ENCODE data around the gene SEMG1.

SEMG1 gene

GRCh38 chr20:45206725-45207124, at the start of gene SEMG1:
Gene SEMG1 (plus strand): TSS chr20:45207033. CDS start chr20:45207054, 21 bp downstream.
- DNase-seq (ENCODE audit: low spot score): no peak

DNA sequence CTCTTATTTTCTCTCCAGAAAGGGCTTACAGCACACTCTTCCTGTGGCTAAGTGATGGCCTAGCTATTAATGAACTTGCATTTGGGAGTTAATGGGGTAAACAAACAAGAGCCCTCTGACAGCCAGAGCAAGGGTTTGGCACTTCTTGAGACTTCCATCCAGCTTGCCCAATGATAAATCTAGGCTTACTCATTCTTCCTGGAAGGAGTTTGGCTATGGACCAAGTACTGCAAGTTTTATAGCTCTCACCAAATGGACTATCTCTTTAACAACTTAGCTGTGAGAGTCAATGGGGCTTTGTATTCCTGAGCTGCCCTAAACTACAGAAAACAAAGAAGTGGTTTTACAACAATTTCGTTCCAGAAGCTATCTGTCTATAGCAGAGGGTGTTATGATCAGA, 48.9 kb upstream of the SEMG1 start:
- DNase-seq (ENCODE audit: low spot score): peak; percentile 33

DNA sequence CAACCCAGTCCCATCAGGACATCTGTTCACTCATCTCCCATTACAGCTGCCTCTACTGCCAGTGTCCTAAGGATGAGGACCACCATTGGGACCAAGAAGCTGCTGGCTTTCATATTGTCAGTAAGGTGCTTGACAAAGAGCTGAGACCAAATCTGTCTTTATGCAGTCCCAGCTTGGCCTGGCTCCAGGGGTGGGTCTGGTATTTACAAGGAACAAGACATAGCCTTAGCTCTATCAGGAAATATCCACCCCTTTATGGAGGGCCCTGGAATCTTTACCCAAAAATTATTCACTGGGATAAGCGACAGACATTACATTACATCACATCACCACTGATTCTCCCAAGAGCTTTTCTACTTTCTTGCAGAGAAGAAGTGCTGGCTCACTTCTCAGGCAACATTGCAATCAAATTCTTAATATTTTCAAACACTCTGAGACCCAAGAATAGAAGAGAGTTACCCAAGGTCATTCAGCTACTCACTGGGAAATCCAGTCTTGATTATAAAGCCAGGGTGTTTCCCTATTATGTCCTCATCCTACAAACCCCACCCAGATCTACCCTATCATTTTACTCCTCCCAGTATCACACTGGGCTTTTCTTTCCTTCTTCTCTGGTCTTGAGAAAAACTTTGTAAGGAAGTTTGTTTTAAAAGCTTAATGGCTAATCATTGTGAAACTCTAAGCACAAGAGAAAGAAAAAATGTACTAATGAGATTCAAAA, 43.6 kb upstream of the SEMG1 start:
- DNase-seq (ENCODE audit: low spot score): no peak

DNA sequence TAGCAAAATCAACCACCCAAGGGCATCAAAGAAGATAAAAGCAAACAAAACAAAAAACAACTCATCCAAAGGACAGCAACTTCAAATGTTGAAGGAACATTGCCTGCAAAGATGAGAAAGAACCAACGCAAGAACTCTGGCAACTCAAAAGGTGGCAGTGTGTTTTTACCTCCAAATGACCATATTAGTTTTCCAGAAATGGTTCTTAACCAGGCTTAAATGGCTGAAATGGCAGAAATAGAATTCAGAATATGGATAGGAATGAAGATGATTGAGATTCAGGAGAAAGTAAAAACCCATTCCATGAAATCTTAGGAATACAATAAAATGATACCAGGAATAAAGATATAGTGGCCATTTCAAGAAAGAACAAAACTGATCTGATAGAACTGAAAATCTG, 41.9 kb upstream of the SEMG1 start:
- DNase-seq (ENCODE audit: low spot score): no peak

- DNase-seq (ENCODE audit: low spot score): no peak
Measured at GRCh38 chr20:45173522-45173921, 33.3 kb upstream of the SEMG1 start.

DNA sequence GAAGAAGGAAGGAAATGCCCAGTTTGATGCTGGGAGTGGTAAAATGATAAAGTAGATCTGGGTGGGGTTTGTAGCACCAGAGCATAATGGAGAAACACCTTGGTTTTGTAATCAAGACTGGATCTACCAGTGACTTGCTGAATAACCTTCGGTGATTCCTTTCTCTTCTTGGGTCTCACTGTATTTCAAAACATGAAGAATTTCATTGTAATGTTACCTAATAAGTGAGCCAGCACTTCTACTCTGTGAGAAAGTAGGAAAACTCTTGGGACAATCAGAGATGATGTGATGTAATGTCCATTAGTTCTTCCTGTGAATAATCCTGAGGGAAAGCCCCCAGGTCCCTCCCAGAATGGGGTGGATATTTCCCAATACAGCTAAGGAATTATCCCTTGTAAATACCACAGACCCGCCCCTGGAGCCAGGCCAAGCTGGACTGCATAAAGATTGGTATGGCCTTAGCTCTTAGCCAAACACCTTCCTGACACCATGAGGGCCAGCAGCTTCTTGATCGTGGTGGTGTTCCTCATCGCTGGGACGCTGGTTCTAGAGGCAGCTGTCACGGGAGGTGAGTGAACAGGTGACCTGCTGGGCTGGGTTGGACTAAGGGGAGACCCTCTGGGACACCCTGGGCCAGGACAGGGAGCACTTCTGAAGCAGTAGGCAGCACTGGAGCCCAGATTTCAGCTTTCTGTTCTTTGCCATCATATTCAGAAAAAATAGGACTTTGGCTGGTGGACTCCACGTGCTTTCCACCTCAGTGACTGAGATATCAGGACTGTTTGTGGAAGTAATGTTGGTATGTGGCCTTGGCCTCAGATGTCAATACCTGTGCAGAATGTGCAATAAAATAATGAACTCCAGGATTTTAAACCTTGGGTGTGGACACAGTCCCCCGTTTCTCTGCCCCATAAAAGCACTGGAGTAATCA, 32.1 kb upstream of the SEMG1 start, which contains the start of gene PI3:
Gene PI3, plus strand, starts transcription at position 469 of the 931 bp plus-strand sequence. Its CDS starts 21 bp downstream, at position 490.
- no peak for DNase-seq (ENCODE audit: low spot score)

- no peak for DNase-seq (ENCODE audit: low spot score)
Measured at GRCh38 chr20:45176526-45177267, 30.1 kb upstream of the SEMG1 start.

DNA sequence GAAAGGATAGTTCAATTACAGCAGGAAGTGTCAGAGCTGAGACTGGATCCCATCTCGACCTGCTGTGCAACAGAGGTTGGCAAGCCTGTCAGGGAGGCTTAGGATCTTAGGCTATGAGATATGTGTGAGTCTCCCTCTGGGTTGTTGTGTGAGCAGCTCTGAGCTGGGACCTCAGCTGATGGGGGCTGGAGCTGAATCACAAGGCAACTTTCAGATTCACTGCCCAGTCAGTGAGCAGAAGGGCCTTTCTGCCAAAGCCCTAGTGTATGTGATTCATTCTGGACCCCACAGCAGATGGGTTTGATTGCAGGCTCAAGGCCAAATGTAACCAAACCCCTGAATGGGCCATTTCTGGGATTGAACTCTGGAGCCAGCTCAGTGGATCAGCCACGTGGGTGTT, 27.7 kb upstream of the SEMG1 start:
- DNase-seq (ENCODE audit: low spot score): no peak

DNA sequence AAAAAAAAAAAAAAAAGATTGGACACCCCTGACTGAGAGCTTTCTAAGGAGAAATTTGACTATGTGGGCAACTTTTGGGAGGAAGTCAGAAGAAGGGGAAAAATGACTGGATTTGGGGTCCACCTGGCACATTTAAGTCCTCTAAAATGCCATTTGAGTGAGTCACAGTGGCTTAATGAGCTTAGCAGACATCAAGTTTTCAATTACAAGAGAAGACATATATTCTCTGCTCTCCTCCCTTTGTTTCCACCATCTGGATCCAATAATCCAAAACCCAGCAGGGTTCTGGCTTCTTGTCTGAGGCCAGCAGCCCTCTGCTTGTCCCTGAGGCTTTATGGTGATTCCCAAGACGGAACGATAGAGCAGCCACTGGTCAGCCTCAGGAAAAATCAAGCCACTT, 25.2 kb upstream of the SEMG1 start:
- DNase-seq (ENCODE audit: low spot score): no peak

GRCh38 chr20:45183084-45183483, 23.7 kb upstream of the SEMG1 start:
- no peak for DNase-seq (ENCODE audit: low spot score)

DNA sequence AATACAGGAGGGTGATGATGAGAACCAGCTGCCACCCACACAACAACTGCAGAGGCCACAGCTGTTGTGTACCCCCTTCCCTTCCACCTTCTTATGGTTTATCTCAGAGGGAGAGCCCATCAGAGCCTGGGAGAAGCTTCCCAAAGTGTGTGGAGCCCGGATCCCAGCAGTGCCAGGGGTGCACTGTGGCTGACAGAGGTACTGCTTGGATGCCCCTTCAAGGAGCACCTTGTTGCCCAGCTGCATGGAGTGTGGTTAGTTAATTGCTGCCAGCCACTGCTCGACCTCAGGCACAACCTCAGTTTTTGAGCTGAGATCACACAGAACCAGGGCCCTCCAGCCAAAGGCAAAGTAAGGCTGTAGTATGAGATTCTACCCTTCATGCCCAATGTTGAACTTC, 19.1 kb upstream of the SEMG1 start:
- DNase-seq (ENCODE audit: low spot score): no peak

- DNase-seq (ENCODE audit: low spot score): no peak
Measured at GRCh38 chr20:45189067-45189609, 17.7 kb upstream of the SEMG1 start.

- no peak for DNase-seq (ENCODE audit: low spot score)
Measured at GRCh38 chr20:45189861-45190260, 17.0 kb upstream of the SEMG1 start.

DNA sequence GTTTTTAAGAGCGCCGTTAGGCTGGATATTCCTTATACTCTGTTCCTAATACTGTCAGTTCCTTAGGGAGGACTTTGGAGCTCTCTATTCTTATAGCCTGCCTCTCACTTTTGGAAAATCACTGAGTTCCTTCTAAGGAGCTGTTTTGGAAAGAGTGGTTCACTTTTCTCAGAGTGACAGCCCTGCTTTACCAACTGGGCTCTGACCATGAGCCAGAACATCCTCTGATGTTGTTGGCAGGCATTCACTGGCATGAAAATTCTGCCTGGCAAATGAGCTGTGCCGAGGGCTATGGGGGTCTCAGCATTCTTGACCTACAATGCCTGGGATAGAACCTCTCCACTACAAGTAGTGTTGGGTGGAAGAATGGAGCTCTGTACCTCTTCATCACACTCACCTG, 14.9 kb upstream of the SEMG1 start:
- no peak for DNase-seq (ENCODE audit: low spot score)

- DNase-seq (ENCODE audit: low spot score): no peak
Measured at GRCh38 chr20:45193331-45193730, 13.5 kb upstream of the SEMG1 start.

GRCh38 chr20:45209924-45210323, 3.1 kb downstream of the SEMG1 start:
- DNase-seq (ENCODE audit: low spot score): no peak

- peak; percentile 20 for DNase-seq (ENCODE audit: low spot score)
Measured at GRCh38 chr20:45211569-45212474, 5.0 kb downstream of the SEMG1 start.

- no peak for DNase-seq (ENCODE audit: low spot score)
Measured at GRCh38 chr20:45212836-45213235, 6.0 kb downstream of the SEMG1 start.

- peak; percentile 15 for DNase-seq (ENCODE audit: low spot score)
Measured at GRCh38 chr20:45218124-45218523, 11.3 kb downstream of the SEMG1 start.

GRCh38 chr20:45218636-45219035, 11.8 kb downstream of the SEMG1 start:
- DNase-seq (ENCODE audit: low spot score): no peak

DNA sequence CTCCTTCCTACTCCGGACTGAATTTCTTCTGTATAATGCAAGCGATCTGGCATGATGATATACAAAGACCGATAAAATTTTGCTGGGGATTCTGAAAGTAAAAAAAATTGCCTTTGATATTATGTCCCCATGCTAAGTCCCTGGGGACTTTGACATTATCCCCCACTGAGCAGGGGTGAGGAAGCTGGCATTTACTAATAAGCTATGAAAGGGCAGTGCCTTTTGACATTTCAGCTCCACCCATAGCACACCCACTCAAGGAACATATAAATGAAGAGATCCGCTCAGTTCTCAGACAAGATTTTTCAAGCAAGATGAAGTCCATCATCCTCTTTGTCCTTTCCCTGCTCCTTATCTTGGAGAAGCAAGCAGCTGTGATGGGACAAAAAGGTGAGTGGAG, 14.2 kb downstream of the SEMG1 start, which contains the start of gene SEMG2:
Gene SEMG2, plus strand, starts transcription at position 298 of the 400 bp plus-strand sequence. Its CDS starts 17 bp downstream, at position 315.
- DNase-seq (ENCODE audit: low spot score): no peak
